Measurements from ENCODE around the gene CCDC51. TPM values are rescaled to one million over a fixed set of nuclear protein-coding genes. Genes with fewer than 3 reads are reported as not detected.

CCDC51 gene
- total RNA-seq, 1 donor from 2014 or later: 18.0 TPM

DNA sequence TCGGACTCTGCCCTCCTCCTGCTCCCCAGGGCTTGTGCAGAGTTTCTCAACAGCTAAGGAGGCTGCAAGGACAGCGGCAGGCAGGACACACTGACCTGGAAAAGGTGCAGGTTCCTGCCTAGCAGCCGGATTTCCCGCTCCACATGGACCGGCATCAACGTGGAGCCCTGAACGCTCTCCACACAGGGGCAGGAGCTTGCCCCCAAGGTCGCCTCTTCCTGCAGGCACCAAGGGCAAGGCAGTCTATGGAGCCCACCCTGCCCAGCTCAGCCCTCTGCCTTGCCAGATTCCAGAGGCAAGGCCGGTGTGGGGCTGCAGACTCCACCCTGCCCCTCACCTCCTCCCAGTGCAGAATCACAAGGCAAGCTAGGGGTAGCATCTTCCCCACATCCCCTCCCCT is 20.8 kb downstream of the CCDC51 start:
- DNase-seq: no peak

DNA sequence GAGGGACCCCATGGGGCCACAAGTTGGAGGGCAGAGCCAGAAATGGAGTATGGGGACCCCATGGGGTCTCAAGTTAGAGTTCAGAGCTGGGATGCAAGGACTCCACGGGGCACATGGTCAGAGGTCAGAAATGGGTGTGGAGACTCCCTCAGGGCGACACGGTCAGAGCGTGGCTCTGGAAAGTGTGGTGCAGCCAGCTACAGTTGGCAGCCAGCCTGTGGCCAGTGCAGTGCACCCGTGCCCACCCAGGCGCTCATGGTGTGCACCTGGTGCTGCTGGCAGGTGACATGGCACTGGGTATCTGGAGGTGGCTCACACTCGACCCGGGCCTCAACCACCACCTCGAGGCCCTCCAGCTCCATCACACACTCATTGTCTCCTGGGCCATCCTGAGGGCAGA is 21.3 kb downstream of the CCDC51 start:
- DNase-seq: no peak

DNA sequence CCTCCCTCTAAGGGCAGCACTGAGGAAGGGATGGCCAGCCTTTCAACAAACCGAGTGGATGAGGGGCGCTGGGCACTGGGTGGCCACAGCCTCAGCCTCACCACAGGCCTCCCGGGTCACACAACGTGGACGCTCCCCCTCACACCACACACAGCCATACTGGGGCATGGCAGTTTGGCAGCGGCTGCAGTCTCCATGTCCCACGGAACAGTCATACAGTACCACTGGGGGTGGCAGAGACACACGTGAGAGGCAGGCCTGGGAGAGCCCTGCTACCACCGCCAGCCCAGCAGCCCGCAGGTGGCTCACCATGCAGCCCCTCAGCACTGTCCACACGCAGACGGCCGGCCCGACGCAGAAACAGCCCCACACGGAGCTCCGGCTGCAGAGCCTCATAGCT is 21.8 kb downstream of the CCDC51 start:
- DNase-seq: no peak

DNA sequence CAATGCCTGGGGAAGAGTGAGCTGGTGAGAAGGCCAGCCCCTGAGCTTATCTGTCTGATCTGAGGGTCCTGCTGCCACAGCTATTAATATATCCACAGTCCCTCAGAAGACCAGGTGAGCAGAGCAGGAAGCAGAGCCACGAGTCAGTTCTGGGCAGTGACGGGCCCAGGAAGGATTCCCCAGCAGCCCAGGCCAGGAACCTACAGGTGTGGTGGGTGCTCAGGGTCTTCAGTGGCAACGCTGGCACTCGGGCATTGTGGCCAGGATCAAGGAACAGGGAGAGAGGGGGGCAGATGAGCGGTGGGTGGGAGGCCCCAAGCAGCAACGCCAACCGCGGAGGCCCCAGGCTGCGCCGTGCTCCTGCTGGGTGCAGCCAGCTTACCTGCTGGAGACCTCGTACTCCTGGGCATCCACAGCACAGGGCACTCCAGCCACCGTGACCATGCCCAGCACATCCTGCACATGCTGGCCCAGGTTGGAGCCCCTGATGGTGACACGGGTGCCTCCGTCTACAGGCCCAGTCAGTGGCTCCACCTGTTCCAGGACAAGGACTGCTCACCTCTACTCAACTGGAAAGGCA is 22.3 kb downstream of the CCDC51 start:
- no peak for DNase-seq

DNA sequence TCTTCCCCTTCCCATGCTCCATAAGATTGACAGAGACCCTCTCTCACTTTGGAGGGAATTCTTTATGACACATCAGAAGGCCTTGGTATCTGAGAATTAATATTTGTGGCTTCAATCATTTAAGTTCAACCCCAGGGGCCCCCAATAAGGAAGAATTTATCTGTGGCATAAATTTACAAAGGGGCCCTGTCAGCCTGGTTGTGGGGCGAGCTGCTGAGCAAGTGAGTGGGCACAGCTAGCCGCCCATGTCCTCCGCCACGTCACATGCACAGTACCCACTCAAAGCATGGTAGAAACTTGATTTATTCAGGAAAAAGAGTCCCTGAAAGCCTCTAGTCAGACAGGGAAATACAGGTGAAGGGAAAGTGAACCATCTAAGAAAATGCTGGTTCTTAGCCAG is 23.4 kb downstream of the CCDC51 start:
- no peak for DNase-seq

DNA sequence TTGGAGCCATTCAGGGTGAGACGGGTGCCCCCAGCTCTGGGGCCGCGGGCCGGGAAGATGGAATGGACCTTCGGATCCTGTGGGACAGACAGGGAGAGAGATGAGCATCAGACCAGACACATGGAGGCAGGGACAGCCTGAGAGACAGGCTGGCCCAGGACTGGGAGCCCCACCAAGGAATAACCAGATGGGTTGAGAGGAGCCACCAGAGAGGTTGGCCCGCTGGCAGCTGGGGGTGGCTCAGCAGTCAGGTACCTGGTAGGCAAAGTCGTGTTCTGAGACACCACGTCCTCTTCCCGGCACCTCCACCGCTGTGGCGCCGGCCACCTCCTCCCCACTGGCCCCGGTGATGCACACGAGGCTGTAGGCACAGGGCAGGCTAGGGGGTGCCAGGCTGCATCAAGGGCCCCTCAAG is 23.8 kb downstream of the CCDC51 start:
- DNase-seq: no peak

DNA sequence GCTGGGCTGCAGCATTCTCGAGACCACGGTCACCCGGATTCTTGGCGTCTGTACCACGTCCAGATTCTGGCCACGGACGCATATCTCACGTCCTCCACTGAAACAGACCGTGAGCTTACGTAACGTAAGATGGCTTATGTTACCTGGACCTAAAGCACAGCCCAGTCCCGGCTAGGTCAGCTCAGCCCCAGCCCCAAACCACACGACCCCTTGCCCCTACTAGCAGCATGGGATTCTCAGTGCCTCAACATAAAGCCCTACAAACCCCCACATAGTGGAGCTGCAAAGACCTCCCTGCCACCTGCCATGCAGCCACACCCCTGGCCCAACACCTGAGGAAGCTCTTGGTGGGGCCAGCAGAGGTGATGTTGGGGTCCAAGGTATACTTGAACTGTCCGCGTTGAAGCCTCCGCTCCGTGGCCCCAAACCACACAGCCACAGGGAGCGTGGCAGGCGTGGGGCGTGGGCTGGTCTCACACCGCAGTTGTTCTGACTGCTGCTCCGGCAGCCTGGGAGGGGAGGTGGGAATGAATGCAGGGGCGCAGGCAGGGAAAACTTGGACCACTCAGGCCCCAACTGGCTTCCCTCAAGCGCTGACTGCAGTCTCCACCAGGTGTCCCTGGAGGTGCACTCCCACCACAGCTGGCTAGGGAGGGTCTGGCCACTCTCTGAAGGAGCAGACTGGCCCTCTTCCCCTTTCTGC is 24.5 kb downstream of the CCDC51 start:
- no peak for DNase-seq

DNA sequence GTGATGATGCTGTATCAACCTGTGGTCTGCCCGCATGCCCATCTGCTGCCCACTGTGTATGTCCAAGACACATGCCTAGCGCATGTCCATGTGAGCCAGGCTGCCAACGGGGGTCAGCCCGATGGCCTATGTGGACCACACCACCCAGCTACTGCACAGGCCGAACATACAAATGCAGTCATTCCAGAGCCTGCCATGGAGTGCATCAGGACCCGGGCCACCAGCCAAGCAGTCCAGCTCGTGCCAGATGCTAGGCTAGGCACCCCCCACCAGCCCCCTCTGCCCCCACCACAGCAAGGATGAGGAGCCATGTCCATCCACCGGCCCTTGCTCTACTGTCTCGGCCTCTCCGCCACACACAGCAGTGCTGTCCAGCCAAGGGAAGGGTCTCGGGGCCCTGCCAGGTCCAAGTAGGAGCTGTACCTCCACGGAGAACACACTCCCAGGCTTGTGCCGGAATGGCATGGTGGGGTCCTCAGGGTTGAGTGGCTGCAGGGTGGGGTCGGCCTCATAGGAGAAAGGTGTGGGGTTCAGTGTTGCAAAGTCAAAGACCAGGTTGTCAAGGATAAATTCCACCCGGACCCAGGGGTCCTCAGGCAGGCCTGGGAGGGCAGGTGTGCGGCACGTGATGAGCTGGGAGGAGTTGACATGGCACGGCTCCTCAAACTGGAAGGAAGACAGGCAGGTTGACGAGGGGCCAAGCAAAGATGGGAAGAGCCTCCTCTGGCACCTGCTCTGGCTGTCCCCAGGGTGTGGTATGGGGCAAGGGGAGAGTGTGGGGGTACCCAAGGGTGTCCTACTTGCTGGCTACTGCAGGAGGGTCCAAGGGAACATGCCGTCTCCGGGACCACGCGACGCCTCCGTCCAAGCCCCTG is 25.3 kb downstream of the CCDC51 start:
- DNase-seq: no peak

DNA sequence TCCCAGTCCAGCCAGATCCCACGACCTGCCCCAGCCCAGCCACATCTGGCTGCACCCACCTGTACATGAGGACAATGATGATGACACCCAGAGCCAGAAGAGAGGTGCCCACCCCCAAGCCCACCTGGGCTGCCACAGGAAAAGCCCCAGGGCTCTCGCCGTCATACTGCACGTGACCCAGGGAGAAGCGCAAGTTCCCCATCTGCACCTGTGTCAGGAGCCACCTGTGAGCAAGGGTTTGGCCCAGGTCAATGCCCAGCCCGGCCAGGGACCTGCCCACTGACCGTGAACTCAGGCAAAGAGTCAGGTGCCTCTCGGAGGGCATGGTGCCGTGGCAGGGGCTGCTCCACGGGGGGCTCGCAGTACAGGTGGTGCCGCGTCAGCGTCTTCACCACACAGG is 26.3 kb downstream of the CCDC51 start:
- no peak for DNase-seq

DNA sequence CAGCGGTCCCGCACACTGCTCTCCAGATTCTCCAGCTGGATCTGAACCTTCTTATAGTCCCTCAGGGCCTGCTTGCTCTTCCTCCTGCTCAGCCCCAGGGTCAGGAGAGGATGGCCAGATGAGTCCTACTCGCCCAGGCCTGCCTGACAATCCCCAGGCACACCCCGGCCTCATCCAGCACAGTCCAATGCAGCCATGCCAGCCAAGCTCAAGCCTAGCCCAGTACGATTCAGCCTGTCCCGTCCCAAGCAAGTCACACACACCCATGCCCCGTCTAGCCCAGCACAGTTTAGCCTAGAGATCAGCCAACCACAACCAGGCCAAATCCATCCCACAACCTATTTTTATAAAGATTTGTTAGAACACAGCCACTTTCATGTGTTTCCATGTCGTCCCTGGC is 26.8 kb downstream of the CCDC51 start:
- no peak for DNase-seq

DNA sequence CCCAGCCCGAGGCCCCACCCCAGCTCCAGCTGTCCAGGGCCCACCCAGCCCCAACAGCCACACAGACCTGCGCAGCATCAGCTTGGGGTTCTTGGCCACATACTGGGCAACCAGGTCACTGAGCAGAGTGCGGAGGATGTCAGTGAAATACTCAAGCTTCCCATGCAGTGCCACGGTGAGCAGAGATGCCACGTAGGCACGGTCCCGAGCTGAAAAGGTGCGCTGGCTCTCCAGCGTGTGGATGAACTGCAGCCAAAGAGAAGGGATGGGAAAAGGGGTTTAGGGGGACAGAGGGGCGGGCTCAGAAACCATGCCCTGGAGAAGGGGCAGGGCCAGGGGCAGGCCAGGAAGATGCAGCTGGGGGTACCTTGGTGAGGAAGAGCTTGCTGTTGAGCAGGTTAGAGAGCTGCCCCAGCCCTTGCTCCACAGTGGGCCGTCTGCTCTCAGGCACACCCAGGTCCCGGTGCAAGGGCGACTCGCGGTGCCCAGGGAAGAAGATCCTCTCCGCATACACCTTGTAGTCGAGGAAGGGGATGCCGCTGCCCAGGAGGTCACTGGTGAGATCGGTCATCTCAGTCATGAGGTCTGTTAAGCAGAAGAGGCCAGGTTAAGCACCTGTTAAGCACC is 27.4 kb downstream of the CCDC51 start:
- DNase-seq: no peak

DNA sequence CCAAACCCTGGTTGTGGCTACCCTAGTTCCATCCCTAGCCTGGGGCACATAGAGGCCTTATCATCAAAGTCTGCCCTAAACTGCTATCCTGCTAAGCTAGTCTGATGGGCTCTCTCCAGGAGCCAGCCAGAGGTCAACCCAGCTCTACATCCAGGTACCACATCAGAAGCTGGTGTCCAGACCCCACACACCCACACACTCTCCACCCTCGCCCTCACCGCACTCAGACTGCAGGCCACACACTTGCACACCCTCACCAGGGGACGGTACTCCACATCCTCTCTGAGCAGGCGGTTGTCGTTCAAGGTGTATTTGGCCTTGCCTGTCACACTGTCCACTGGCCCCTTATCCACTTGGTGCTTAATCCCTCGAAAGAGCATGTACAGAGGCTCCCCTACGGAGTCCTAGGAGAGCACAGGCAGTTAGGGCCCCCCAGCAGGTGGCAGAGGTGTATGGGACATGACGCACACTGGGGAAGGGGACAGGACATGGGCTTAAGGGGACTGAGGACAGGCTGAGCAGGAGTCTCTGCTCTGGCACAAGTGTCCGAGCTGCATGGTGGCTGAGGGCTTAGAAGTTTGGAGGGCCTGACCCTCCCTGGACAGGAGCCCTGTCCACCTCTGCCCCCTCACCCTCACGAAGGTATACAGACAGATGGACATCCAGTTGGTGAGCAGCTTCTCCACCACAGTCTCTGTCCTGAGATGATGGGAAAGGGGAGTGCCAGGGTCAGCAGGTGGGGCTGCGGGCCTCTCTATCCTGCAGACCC is 28.1 kb downstream of the CCDC51 start:
- DNase-seq: no peak

DNA sequence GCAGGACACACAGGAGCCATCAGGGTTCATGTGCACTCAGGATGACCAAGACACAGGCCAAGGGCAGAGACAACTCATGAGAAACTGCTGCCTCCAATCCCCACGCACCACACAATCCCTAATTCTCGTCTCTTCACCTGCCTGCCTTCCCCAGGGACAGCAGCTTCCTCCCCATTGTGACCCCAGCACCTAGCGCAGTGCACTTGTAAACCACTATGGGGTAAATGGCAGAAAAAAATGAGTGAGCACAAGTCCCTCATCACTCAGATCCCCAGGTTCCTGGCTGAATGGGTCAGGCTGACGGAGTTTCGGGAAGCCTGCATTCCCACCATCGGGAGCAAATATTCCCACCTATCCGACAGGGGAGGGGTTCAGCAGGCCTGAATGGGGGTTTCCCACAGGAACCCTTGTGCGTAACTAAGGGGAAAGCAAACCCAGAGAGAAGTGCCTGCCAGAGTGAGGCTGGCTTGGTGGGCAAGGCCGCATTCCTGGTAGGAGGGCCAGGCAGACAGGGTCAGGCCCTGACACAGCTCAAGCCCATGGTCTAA is 28.8 kb downstream of the CCDC51 start:
- no peak for DNase-seq

DNA sequence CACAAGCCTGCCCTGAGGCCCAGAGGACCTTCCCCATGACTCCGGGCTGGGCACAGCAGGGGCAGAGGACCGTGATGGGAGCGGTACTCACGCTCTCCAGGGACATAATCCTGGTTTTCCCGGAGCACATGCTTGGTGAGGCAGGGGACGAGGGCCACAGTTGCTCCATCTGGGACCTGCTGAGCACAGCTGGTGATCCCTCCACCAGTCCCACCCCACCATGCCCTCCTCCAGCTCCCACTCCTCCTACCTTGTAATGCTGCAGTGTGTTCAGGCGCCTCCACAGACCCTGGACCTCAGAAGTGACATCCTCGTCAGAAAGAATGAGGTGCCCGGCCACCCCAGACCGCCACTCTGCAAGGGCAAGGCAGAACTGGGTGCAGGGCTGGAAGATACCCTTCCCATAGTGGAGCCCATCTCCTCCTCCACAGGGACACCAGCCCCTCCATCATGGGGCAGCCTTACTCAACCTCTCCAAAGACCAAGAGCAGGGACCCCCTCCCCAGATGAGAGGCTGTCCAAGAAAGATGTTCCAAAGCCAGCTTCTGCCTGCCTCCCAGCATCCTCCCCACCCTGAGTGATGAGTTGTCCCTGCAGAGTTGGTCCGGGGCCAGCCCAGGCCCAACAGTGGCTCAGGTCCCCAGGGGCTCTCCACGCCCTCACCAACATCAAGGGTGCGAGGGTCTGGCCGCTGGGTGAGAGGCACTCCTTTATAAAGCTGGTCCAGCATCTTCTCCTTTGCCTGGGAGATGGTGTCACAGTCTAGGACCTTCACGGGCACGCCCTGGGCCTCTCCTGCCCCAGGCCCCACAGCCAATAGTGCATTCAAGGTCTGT is 29.5 kb downstream of the CCDC51 start:
- no peak for DNase-seq

DNA sequence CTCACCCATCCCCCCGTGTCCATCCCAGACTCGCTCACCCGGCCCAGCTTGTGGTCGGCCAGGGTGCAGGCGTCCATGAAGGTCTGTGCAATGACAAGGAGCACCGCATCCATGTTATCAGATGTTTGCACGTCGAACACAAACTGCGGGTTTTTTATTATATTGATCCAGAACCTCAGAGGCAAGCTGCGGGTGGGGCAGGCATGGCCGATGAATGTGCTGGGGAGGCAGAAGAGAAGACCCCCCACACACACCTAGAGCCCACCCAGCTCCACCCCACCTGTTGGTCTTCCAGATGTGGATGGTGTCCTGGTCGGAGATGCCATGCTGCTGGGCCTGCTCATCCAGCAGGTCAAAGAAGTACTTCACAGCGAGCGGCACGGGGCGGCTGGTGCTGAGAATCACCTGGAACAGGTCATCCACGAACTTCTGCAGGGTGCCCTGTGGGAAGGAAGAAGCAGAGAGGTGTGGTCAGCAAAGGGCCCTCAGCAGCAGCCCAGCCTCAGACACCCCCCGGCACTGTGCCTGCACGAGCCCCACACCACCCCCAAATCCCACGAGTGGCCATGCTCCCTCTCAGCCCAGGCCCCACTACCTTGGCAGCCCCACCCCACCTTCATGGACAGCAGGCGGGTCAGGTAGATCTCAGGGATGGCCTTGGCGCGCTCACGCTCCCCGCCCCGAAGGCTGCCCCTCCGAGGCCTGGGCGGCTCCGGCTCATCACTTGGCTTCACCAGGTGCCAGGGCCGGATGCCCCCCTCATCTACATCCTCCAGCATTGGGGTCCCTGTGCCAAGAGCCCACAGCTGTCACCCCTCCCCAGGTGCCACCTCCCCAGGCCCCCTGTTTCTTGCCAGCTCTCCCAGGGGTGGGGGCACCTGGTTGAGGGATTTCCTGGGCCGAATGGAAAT is 30.4 kb downstream of the CCDC51 start:
- no peak for DNase-seq

DNA sequence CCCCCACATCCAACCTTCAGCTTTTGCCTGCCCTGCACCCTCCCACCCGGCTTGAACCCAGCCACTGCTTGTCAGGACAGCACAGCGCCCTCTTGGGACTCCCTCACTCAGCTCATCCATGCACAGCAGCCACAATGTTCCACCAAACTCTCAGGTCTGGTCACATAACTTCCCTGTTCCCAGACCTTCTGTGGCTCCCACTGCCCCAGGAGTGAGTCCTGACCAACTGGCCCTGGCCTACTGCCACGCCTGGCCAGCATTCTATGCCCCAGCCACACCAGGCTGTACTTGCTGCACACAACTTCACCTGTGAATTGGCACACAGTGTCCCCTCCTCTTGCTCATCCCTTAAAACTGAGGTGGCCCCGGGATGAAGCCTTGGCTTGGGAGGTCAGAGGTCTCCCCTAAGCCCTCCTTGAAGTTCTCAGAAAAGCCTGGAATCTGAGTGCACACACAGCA is 31.1 kb downstream of the CCDC51 start:
- no peak for DNase-seq

DNA sequence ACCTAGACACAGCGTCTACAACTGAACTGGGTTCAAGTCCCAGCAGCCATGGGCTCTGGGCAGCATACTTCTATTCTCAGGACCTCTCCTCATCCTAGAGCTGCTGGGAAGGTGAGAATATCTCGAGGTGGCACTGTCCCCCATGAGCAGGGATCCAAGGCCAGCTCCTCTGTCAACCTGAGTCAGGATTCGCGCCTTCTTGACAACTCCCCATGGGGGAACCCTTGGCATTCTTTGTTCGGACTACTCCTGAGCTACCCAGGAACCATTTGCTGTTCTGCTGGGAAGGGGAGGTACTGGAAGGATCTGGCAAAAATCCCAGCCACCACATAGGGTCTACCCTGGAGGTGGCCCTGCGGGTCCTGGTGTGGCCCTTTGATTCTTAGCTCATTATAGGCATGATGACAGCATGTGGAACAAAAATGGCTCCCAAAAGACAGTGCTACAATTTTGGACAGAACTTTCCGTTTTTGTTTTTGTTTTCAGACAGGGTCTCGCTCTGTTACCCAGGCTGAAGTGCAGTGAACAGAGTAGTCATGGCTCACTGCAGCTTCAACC is 32.3 kb downstream of the CCDC51 start:
- no peak for DNase-seq

DNA sequence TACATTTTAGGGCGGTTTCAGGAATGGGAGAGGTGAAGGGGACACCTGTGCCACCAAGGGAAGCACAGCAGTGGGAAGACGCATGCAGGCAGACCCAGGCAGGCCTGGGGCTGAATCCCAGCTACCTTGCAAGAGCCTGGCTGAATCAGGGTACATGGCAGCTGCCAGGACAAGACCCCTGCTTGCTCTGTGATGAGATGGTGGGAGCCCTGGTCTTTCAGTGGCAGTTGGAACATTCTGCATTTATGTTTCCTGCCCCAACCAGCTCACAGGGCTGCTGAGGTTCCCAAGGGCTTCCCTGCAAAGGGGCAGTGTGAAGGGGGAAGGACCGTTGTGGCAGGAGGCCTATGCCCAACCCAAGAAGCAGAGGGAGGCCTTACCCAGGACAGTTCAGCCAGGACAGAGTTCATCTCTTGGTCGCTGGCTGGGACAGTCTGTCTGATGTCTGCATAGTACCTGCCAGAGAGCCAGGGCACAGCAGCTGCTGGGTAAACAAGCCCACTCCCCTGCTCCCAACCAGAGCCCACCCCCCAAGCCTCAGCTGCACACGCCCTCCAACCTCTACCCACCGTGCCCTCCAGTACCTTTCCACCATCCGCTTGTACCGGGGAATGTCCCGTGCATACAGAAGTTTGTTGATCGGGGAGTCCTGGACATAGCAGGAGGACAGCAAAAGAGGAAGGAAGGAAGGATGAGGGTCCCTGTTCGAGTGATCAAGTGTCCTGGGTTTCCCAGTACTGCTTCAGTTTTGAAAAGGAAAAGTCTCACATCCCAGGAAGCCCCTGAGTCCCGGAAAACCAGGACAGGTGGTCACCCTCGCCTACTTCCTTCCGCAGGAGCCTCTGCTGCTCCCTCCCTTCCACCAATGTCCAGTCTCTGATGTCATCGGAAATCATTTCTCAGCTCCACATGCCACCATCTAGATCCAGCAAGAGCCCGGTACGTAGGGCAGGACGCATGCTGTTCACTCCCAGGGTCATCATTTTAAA is 33.2 kb downstream of the CCDC51 start:
- DNase-seq: no peak
